ENCODE measurements around the gene CKB.

Gene CKB

GRCh38 chr14:103544388-103545218, 22.0 kb upstream of the CKB start:
- no peak for TF ChIP-seq CTCF (IDR thresholded peaks at IDR 0.05; ENCODE audit: control insufficient read depth, extremely low read depth, insufficient read depth)
- DNase-seq (ENCODE audit: low read depth): no peak
- H3K4me3 ChIP-seq (ENCODE audit: low read depth, low read length): no peak overlapping the region

GRCh38 chr14:103543721-103544387, 21.2 kb upstream of the CKB start:
- DNase-seq (ENCODE audit: low read depth): no peak
- H3K4me3 ChIP-seq (ENCODE audit: low read depth, low read length): no peak overlapping the region
- TF ChIP-seq CTCF (IDR thresholded peaks at IDR 0.05; ENCODE audit: control insufficient read depth, extremely low read depth, insufficient read depth): no peak

GRCh38 chr14:103543140-103543539, 20.5 kb upstream of the CKB start:
- no peak for DNase-seq (ENCODE audit: low read depth)
- TF ChIP-seq CTCF (IDR thresholded peaks at IDR 0.05; ENCODE audit: control insufficient read depth, extremely low read depth, insufficient read depth): no peak
- no peak overlapping the region for H3K4me3 ChIP-seq (ENCODE audit: low read depth, low read length)

GRCh38 chr14:103542605-103543088, 20.0 kb upstream of the CKB start:
- no peak for DNase-seq (ENCODE audit: low read depth)
- H3K4me3 ChIP-seq (ENCODE audit: low read depth, low read length): no peak overlapping the region
- TF ChIP-seq CTCF (IDR thresholded peaks at IDR 0.05; ENCODE audit: control insufficient read depth, extremely low read depth, insufficient read depth): no peak

- DNase-seq (ENCODE audit: low read depth): no peak
- H3K4me3 ChIP-seq (ENCODE audit: low read depth, low read length): no peak overlapping the region
- no peak for TF ChIP-seq CTCF (IDR thresholded peaks at IDR 0.05; ENCODE audit: control insufficient read depth, extremely low read depth, insufficient read depth)
Observed at GRCh38 chr14:103541709-103542604, 19.3 kb upstream of the CKB start.

- no peak for DNase-seq (ENCODE audit: low read depth)
- TF ChIP-seq CTCF (IDR thresholded peaks at IDR 0.05; ENCODE audit: control insufficient read depth, extremely low read depth, insufficient read depth): no peak
- no peak overlapping the region for H3K4me3 ChIP-seq (ENCODE audit: low read depth, low read length)
Observed at GRCh38 chr14:103540821-103541708, 18.4 kb upstream of the CKB start.
